SU-DHL-6 (cell line): ENCODE results near the gene TSSC4.

Experiments used
- CTCF ChIP-seq: fragments of 200-600 bp; sonication (generic); IDR thresholded peaks from one replicate; pipeline ENCODE4 v1.5.1; 2017; ENCODE audit warnings: antibody characterized with exemption, mild to moderate bottlenecking, low read length, moderate library complexity; ENCODE audit not compliant: insufficient read depth, poor library complexity, severe bottlenecking
- EZH2phosphoT487 ChIP-seq: fragments of 200-600 bp; sonication (generic), shearing (Covaris generic); conservative IDR thresholded peaks from 2 replicates; pipeline ENCODE4 v1.6.1; 2018; ENCODE audit warnings: mild to moderate bottlenecking, antibody characterized with exemption, low read length, moderate library complexity, mixed read lengths

- no peak for TF ChIP-seq EZH2phosphoT487
- TF ChIP-seq CTCF, result no peak
These were observed 39.0 kb upstream of the TSSC4 start for GRCh38 chr11:2361565-2361964.
